C4-2B (cell line): ENCODE results near the gene WWC1.

Source experiments
- CTCF ChIP-seq: fragments of 450-650 bp; conservative IDR thresholded peaks from 2 replicates; pipeline ENCODE4 v1.5.1; 2017; ENCODE audit warnings: mild to moderate bottlenecking
- ZFX ChIP-seq: fragments of 450-650 bp; IDR thresholded peaks from 2 replicates; pipeline ENCODE4 v1.6.1; 2017

- TF ChIP-seq CTCF (no peak), ZFX (no peak)
Measured at GRCh38 chr5:168428552-168428951, 137.1 kb downstream of the WWC1 start.
